Right forelimb (tissue), 1 donor: ENCODE results near the gene RPS15A.
A peak's percentile ranks its signal among the peaks of the same experiment; 100 is the strongest.

Experiments
- DNase-seq: peaks from one replicate; pipeline ENCODE4 v3.0.0-alpha.2; 2018

Gene RPS15A

GRCh38 chr16:18789850-18790706 lies at the start of gene RPS15A:
RPS15A (minus strand) TSS chr16:18790334; CDS start chr16:18789113, 1,221 bp downstream.
- DNase-seq = peak; percentile 92

GRCh38 chr16:18839555-18839954 lies 49.4 kb upstream of the RPS15A start:
- DNase-seq = no peak

- DNase-seq = no peak
Observed at GRCh38 chr16:18836702-18837101, 46.6 kb upstream of the RPS15A start.

- DNase-seq = no peak
Observed at GRCh38 chr16:18834864-18835263, 44.7 kb upstream of the RPS15A start.

GRCh38 chr16:18833707-18834505 lies 43.8 kb upstream of the RPS15A start:
- no peak for DNase-seq

- DNase-seq = no peak
Observed at GRCh38 chr16:18832613-18833012, 42.5 kb upstream of the RPS15A start.

- DNase-seq = no peak
Observed at GRCh38 chr16:18832006-18832405, 41.9 kb upstream of the RPS15A start.

GRCh38 chr16:18829251-18829650 lies 39.1 kb upstream of the RPS15A start:
- no peak for DNase-seq

GRCh38 chr16:18827890-18828289 lies 37.8 kb upstream of the RPS15A start:
- no peak for DNase-seq

- no peak for DNase-seq
Observed at GRCh38 chr16:18816286-18816685, 26.2 kb upstream of the RPS15A start.

- DNase-seq = no peak
Observed at GRCh38 chr16:18811925-18812324, 21.8 kb upstream of the RPS15A start.

GRCh38 chr16:18809165-18809564 lies 19.0 kb upstream of the RPS15A start:
- no peak for DNase-seq

GRCh38 chr16:18805257-18805773 lies 15.2 kb upstream of the RPS15A start:
- DNase-seq = no peak

- no peak for DNase-seq
Observed at GRCh38 chr16:18804540-18804939, 14.4 kb upstream of the RPS15A start.

GRCh38 chr16:18803569-18804462 lies 13.7 kb upstream of the RPS15A start:
- no peak for DNase-seq

GRCh38 chr16:18802767-18803343 lies 12.7 kb upstream of the RPS15A start:
- DNase-seq = no peak

GRCh38 chr16:18801145-18801972 lies 11.2 kb upstream of the RPS15A start, which contains the start of gene ARL6IP1:
ARL6IP1 (minus strand) TSS chr16:18801549; CDS start chr16:18801466, 83 bp downstream.
- peak; percentile 99 for DNase-seq

- peak; percentile 51 for DNase-seq
Observed at GRCh38 chr16:18800775-18801144, 10.6 kb upstream of the RPS15A start.

- no peak for DNase-seq
Observed at GRCh38 chr16:18800293-18800692, 10.2 kb upstream of the RPS15A start.

- DNase-seq = no peak
Observed at GRCh38 chr16:18799500-18799899, 9.4 kb upstream of the RPS15A start.

- no peak for DNase-seq
Observed at GRCh38 chr16:18797746-18798145, 7.6 kb upstream of the RPS15A start.
